Body of pancreas (tissue), 4 donors: ENCODE measurements around the gene RHOT2. TPM values are rescaled to one million over a fixed set of nuclear protein-coding genes. Genes with fewer than 3 reads are reported as not detected.
A peak's percentile ranks its signal among the peaks of the same experiment; 100 is the strongest.

ENCODE experiments used
- ATAC-seq: fragments of 150-250 bp; one replicate; pipeline ENCODE4 v1.9.1; 2016
- DNase-seq, 4 donors: peaks; one replicate each; pipeline ENCODE4 v3.0.0-alpha.2; 2019
- H3K27ac ChIP-seq, 4 donors: fragments of 200-600 bp; sonication (generic); 1 replicate in 3 of 4; 2 replicates in 1 of 4; pipeline versions ENCODE4 v1.5.1 to v1.6.1; 2016 to 2019; ENCODE audit warnings: mild to moderate bottlenecking in 1 of 4, mixed read lengths in 1 of 4, moderate library complexity in 1 of 4
- H3K27me3 ChIP-seq, 2 donors: fragments of 200-600 bp; sonication (generic); one replicate each; pipeline ENCODE4 v1.6.0; 2016; ENCODE audit warnings: mild to moderate bottlenecking in 1 of 2
- H3K36me3 ChIP-seq, 2 donors: fragments of 200-600 bp; sonication (generic); replicated peaks in 1 of 2; 2 replicates each; pipeline ENCODE4 v1.5.1; 2016; ENCODE audit warnings: low read depth in 2 of 2; ENCODE audit not compliant: insufficient read depth in 1 of 2
- H3K4me1 ChIP-seq: fragments of 200-600 bp; sonication (generic); one replicate; pipeline ENCODE4 v1.6.0; 2016
- H3K4me3 ChIP-seq, 2 donors: fragments of 200-600 bp; sonication (generic); 1 replicate in 1 of 2; 2 replicates in 1 of 2; pipeline ENCODE4 v1.5.1; 2016 to 2019
- H3K9me3 ChIP-seq, 3 donors: fragments of 200-600 bp; sonication (generic); 1 replicate in 2 of 3; 2 replicates in 1 of 3; pipeline ENCODE4 v1.5.1; 2016
- POLR2A ChIP-seq, 3 donors: fragments of 450-650 bp; IDR thresholded peaks; one replicate each; pipeline ENCODE4 v1.6.1; 2016; ENCODE audit warnings: antibody characterized with exemption in 3 of 3, mild to moderate bottlenecking in 2 of 3
- WGBS, 2 donors: methylation state at CpG; one replicate each; pipeline ENCODE4 v1.1.5; 2017; 5-methylcytosine and 5-hydroxymethylcytosine counted together
- intact Hi-C: fragments of 100-400 bp; cut with DNase I; formaldehyde crosslinking; loops from one replicate; pipeline ENCODE4 v1.15.1; 2023
- total RNA-seq, 2 donors: library from RNA; depleted of rRNA; stranded (reverse); fragments of >200 nt; gene quantifications; one replicate each; pipeline ENCODE4 v1.1.0, GENCODE V29; 2016
- TF ChIP-seq, protein P1 (sequence below), 7 experiments: fragments of 450-650 bp in 4 of 7; fragments of 200-600 bp in 3 of 7; sonication (generic) in 3 of 7; IDR thresholded peaks; one replicate each; pipeline ENCODE4 v1.5.1; 2016 to 2019; ENCODE audit warnings: antibody characterized with exemption in 7 of 7

Gene RHOT2
- total RNA-seq, 2 donors from 2014 or later, result 65.6 to 89.0 TPM

DNA sequence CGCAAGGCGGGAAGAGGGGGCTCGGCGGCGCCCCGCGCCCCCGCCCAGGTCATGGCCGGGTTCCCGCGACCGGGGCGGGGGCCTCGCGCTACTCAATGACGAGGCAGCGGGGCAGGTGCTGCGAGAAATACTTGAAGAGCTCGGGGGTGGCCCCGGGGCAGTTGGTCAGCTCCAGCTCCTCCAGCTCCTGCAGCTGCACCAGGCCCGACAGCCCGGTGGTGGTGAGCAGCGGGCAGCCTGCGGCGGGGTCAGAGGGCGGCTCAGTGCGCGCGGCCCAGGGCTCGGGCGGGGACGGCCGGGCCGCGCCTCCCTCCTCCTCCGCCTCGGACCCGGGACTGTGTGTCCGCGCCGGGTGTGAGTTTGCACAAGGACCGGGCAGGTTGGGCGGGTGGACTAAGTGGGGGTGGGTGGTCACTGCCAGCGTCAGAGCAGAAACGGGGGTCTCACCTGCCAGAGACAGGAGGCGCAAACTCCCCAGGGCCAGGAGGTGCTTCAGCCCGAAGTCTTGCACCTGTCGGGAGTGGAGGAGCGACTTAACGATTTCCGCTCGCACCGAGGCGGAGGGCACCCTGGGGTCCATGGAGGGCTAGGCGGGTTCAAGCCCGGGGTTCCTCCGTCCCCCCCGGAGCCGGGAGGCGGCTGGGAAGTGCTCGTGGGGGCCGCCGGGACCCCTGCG lies 26.4 kb downstream of the RHOT2 start:
- intact Hi-C loops, result no loop called here
- H3K27me3 ChIP-seq, result peaks cover 0 to 24% of the 10 kb centered on the region in 2 donors

DNA sequence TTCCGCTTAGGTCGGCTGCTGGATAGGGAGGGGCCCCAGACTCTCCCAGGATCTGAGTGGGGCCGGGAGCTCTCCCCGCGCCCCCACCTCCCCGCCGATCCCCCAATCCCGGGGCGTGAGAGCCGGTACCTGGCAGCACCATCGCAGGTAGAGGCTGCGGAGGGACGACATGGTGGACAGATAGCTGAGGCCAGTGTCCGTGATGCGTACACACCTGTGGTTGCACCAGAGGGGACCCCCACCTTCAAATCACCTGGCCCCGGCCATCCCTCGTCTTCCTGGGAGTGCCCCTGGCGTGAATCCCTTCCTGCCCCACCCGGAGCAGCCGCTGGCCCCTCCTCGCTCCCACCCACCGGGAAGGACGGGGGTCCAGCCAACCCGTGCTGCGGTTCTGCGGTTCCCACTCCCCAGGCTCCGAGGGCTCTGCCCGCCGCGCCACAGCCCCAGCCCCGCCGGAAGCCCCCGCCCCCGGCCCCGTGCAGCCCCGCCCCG lies 27.0 kb downstream of the RHOT2 start:
- no peak for TF ChIP-seq POLR2A (IDR thresholded peaks at IDR 0.05)
- TF ChIP-seq, protein P1, sequence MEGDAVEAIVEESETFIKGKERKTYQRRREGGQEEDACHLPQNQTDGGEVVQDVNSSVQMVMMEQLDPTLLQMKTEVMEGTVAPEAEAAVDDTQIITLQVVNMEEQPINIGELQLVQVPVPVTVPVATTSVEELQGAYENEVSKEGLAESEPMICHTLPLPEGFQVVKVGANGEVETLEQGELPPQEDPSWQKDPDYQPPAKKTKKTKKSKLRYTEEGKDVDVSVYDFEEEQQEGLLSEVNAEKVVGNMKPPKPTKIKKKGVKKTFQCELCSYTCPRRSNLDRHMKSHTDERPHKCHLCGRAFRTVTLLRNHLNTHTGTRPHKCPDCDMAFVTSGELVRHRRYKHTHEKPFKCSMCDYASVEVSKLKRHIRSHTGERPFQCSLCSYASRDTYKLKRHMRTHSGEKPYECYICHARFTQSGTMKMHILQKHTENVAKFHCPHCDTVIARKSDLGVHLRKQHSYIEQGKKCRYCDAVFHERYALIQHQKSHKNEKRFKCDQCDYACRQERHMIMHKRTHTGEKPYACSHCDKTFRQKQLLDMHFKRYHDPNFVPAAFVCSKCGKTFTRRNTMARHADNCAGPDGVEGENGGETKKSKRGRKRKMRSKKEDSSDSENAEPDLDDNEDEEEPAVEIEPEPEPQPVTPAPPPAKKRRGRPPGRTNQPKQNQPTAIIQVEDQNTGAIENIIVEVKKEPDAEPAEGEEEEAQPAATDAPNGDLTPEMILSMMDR (IDR thresholded peaks at IDR 0.05), result no peak
- H3K36me3 ChIP-seq, result no peaks in the 10 kb centered on the region
- H3K27ac ChIP-seq, result no peak overlapping the region
- DNase-seq, result no peak
- peaks cover 0 to 24% of the 10 kb centered on the region in 2 donors for H3K27me3 ChIP-seq
- 0% methylated on average over 28 of the region's 37 CpGs; no CpG with 5 or more reads in 1 of the 2 donors for WGBS, 2 donors
- H3K4me3 ChIP-seq, result no peak overlapping the region
- no peaks in the 10 kb centered on the region for H3K9me3 ChIP-seq
- intact Hi-C loops, result no loop called here
- ATAC-seq, result no peak
- peaks cover 30% of the 10 kb centered on the region for H3K4me1 ChIP-seq

More for the DNA sequence above, 26.4 kb downstream of the RHOT2 start:
- Histone ChIP-seq H3K9me3 (no peaks in the 10 kb centered on the region), H3K4me3 (no peak overlapping the region), H3K4me1 (peaks cover 36% of the 10 kb centered on the region), H3K27ac (no peak overlapping the region), H3K36me3 (no peaks in the 10 kb centered on the region)
- ATAC-seq, result no peak
- WGBS, 2 donors, result 7 to 21% methylated on average over 12 to 57 of the region's 64 CpGs
- no peak for DNase-seq
- no peak for TF ChIP-seq POLR2A (IDR thresholded peaks at IDR 0.05)
- TF ChIP-seq, protein P1 (IDR thresholded peaks at IDR 0.05), result no peak

- peak; percentile 30 for ATAC-seq
- DNase-seq, result peak in 3 of 4 donors; percentile 33 to 50 (median 44)
- Histone ChIP-seq H3K4me1 (peaks cover 30% of the 10 kb centered on the region), H3K27me3 (peaks cover 0 to 24% of the 10 kb centered on the region in 2 donors), H3K27ac (no peak overlapping the region), H3K9me3 (no peaks in the 10 kb centered on the region), H3K4me3 (no peak overlapping the region), H3K36me3 (no peaks in the 10 kb centered on the region)
- intact Hi-C loops, result no loop called here
- 0 to 3% methylated on average over 6 to 64 of the region's 71 CpGs for WGBS, 2 donors
- no peak for TF ChIP-seq POLR2A (IDR thresholded peaks at IDR 0.05)
- TF ChIP-seq, protein P1 (IDR thresholded peaks at IDR 0.05), result no peak
Observed at GRCh38 chr16:695355-696089, 27.6 kb downstream of the RHOT2 start.

DNA sequence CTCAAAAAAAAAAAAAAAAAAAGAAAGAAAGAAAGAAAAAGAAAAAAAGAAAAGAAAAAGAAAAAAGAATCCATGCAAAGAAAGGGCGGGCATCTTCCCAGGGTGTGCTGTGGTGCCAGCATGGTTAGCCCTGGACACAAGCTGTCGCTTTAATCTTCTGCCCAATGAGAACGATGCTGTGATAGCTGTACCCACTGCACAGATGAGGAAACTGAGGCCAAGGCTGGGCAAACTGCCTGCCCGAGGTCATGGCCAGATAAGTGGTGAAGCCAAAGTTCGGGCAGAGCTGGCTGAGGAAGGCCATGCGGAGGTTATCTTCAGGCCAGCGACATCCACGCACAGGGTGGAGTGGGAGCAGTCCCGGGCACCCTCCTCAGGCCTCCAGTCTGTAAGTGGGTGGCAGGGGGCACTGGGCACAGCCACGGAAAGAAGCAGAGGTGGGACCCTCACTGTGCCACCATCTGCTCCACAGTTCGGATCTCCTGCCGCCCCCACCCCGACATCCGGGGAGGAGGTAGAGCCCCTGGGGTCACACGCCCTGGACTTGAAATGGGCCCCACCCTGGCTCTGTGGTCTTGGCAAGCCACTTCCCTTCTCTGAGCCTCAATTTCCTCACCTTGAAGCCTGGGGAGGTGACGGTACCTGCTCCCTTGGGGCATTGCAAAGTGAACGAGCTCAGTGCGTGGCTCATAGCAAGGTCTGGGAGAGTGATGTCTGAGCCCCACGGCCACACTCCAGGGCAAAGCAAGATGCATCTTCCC lies 31.2 kb downstream of the RHOT2 start:
- peaks cover 0 to 48% of the 10 kb centered on the region in 2 donors for H3K27me3 ChIP-seq
- no peak for DNase-seq

More for the DNA sequence above, 31.2 kb downstream of the RHOT2 start:
- H3K27ac ChIP-seq, result no peak overlapping the region
- no peak overlapping the region for H3K4me3 ChIP-seq
- intact Hi-C loops, result no loop called here
- ATAC-seq, result no peak
- no peaks in the 10 kb centered on the region for H3K9me3 ChIP-seq
- no peak for TF ChIP-seq POLR2A (IDR thresholded peaks at IDR 0.05)
- TF ChIP-seq, protein P1 (IDR thresholded peaks at IDR 0.05), result no peak
- no peaks in the 10 kb centered on the region for H3K36me3 ChIP-seq
- peaks cover 27% of the 10 kb centered on the region for H3K4me1 ChIP-seq
- WGBS, 2 donors, result 66 to 78% methylated on average over 11 to 18 of the region's 19 CpGs
